Natural killer cell (primary cell): ENCODE data around the gene ENO2. TPM values are rescaled to one million over a fixed set of nuclear protein-coding genes. Genes with fewer than 3 reads are reported as not detected.
A peak's percentile ranks its signal among the peaks of the same experiment; 100 is the strongest.

Experiments
- ATAC-seq, 3 donors: fragments of 150-1000 bp in 2 of 3; fragments of 200-7000 bp in 1 of 3; cut with Tn5 transposase; 1 replicate in 1 of 3; 2 replicates in 2 of 3; pipeline ENCODE4 v1.10.0; 2021; ENCODE audit warnings: mild to moderate bottlenecking in 2 of 3, moderate library complexity in 2 of 3
- DNase-seq, 2 donors: peaks; one replicate each; pipeline versions ENCODE4 v3.0.0 to v3.0.0-alpha.2; 2013 to 2021; ENCODE audit warnings: mixed read lengths in 1 of 2
- H3K27ac ChIP-seq: one replicate; pipeline ENCODE4 v1.5.1; 2013; ENCODE audit warnings: mild to moderate bottlenecking, low read length
- H3K27me3 ChIP-seq: one replicate; pipeline ENCODE4 v1.6.1; 2013; ENCODE audit warnings: low read length; ENCODE audit not compliant: control insufficient read depth, insufficient read depth
- H3K36me3 ChIP-seq: one replicate; pipeline ENCODE4 v1.6.1; 2013; ENCODE audit warnings: low read length; ENCODE audit not compliant: control insufficient read depth, insufficient read depth
- H3K4me1 ChIP-seq: one replicate; pipeline ENCODE4 v1.6.1; 2013; ENCODE audit warnings: low read length; ENCODE audit not compliant: control insufficient read depth, insufficient read depth
- H3K4me3 ChIP-seq: one replicate; pipeline ENCODE4 v1.5.1; 2013; ENCODE audit warnings: low read length
- H3K9me3 ChIP-seq: one replicate; pipeline ENCODE4 v1.6.1; 2013; ENCODE audit warnings: low read length; ENCODE audit not compliant: control insufficient read depth, insufficient read depth
- H3K27ac Mint-ChIP-seq, 2 donors: one replicate each; pipeline ENCODE4 v1.8.0; 2022; ENCODE audit warnings: mild to moderate bottlenecking in 2 of 2, mixed read lengths in 2 of 2, moderate library complexity in 1 of 2
- H3K27me3 Mint-ChIP-seq, 2 donors: one replicate each; pipeline ENCODE4 v1.8.0; 2022; ENCODE audit warnings: low read depth in 2 of 2, mixed read lengths in 2 of 2
- H3K36me3 Mint-ChIP-seq: one replicate; pipeline ENCODE4 v1.8.0; 2022; ENCODE audit warnings: mixed read lengths
- H3K4me1 Mint-ChIP-seq, 2 donors: one replicate each; pipeline ENCODE4 v1.8.0; 2022; ENCODE audit warnings: mixed read lengths in 2 of 2
- H3K4me3 Mint-ChIP-seq: one replicate; pipeline ENCODE4 v1.8.0; 2022; ENCODE audit warnings: mild to moderate bottlenecking, moderate library complexity, mixed read lengths
- H3K9me3 Mint-ChIP-seq, 2 donors: one replicate each; pipeline ENCODE4 v1.8.0; 2022; ENCODE audit warnings: mixed read lengths in 2 of 2
- CTCF ChIP-seq: fragments of 200-600 bp; IDR thresholded peaks from one replicate; pipeline ENCODE4 v1.8.0; 2022; ENCODE audit warnings: antibody characterized with exemption
- WGBS: methylation state at CpG from one replicate; pipeline ENCODE4 v1.1.7; 2013; ENCODE audit warnings: missing lambda C conversion rate; ENCODE audit not compliant: insufficient coverage; 5-methylcytosine and 5-hydroxymethylcytosine counted together
- intact Hi-C: fragments of 100-400 bp; cut with micrococcal nuclease; formaldehyde crosslinking; loops from one replicate; pipeline ENCODE4 v1.14.2; 2022
- total RNA-seq, 4 donors: library from RNA; stranded (reverse); fragments of 120-200 nt in 1 of 4; gene quantifications; one replicate each; pipeline versions ENCODE4 v1.2.3 to v1.2.4, GENCODE V29; 2013 to 2022

The ENO2 gene
- total RNA-seq, 3 donors from 2014 or later (not counting 1 experiment from before 2014, with no cell fraction given) = 21.6 to 30.8 (median 23.1) TPM

- no peaks in the 10 kb centered on the region for H3K36me3 Mint-ChIP-seq
- no peak for ATAC-seq
- intact Hi-C loops = loop anchor here (2.0 kb wide), 1 partner anchor 21 kb away; no protein-coding TSS in a partner anchor
- DNase-seq = no peak
- Histone ChIP-seq H3K27ac (peak overlapping the region; percentile 99), H3K36me3 (no peaks in the 10 kb centered on the region), H3K4me1 (peaks cover 76% of the 10 kb centered on the region), H3K27me3 (no peaks in the 10 kb centered on the region), H3K9me3 (no peaks in the 10 kb centered on the region), H3K4me3 (no peak overlapping the region)
- H3K27me3 Mint-ChIP-seq = no peaks in the 10 kb centered on the region
- WGBS = 83% methylated on average over 11 of the region's 11 CpGs
- H3K9me3 Mint-ChIP-seq = no peaks in the 10 kb centered on the region
- peak overlapping the region; percentile 98 to 99 for H3K27ac Mint-ChIP-seq
- no peak overlapping the region for H3K4me3 Mint-ChIP-seq
- no peak for TF ChIP-seq CTCF
- H3K4me1 Mint-ChIP-seq = peaks cover 71 to 76% of the 10 kb centered on the region in 2 donors
Measured at GRCh38 chr12:6945613-6946012, 31.2 kb downstream of the ENO2 start.

- H3K4me3 ChIP-seq = peak overlapping the region; percentile 21
- peak in 1 of 2 donors; percentile 80 for DNase-seq
- H3K27ac ChIP-seq = peak overlapping the region; percentile 99
- Mint-ChIP-seq H3K27ac (peak overlapping the region; percentile 98 to 99), H3K36me3 (no peaks in the 10 kb centered on the region), H3K27me3 (no peaks in the 10 kb centered on the region), H3K4me1 (peaks cover 76 to 80% of the 10 kb centered on the region in 2 donors), H3K4me3 (peak overlapping the region; percentile 63), H3K9me3 (no peaks in the 10 kb centered on the region)
- H3K4me1 ChIP-seq = peaks cover 81% of the 10 kb centered on the region
- H3K36me3 ChIP-seq = no peaks in the 10 kb centered on the region
- intact Hi-C loops = no loop called here
- peak in 2 of 3 donors; percentile 8 to 12 for ATAC-seq
- H3K27me3 ChIP-seq = no peaks in the 10 kb centered on the region
- WGBS = 11% methylated on average over 32 of the region's 32 CpGs
- H3K9me3 ChIP-seq = no peaks in the 10 kb centered on the region
- no peak for TF ChIP-seq CTCF
Measured at GRCh38 chr12:6946033-6946919, 31.9 kb downstream of the ENO2 start.

GRCh38 chr12:6946920-6947374, 32.6 kb downstream of the ENO2 start:
- no peak for ATAC-seq
- 65% methylated on average over 8 of the region's 8 CpGs for WGBS
- intact Hi-C loops = no loop called here

More at GRCh38 chr12:6946920-6947374, 32.6 kb downstream of the ENO2 start:
- Mint-ChIP-seq H3K4me1 (peaks cover 77 to 86% of the 10 kb centered on the region in 2 donors), H3K4me3 (peak overlapping the region; percentile 63), H3K9me3 (no peaks in the 10 kb centered on the region), H3K27ac (peak overlapping the region; percentile 98 to 99), H3K36me3 (no peaks in the 10 kb centered on the region), H3K27me3 (no peaks in the 10 kb centered on the region)
- Histone ChIP-seq H3K27ac (peak overlapping the region; percentile 99), H3K9me3 (no peaks in the 10 kb centered on the region), H3K36me3 (no peaks in the 10 kb centered on the region), H3K4me1 (peaks cover 81% of the 10 kb centered on the region), H3K4me3 (peak overlapping the region; percentile 21), H3K27me3 (no peaks in the 10 kb centered on the region)
- DNase-seq = no peak
- no peak for TF ChIP-seq CTCF
